Measurements from ENCODE around the gene TRIM49D2.
"Not testable (repeated sequence)": the region's sequence is repeated elsewhere in the genome, so short reads cannot be mapped to it uniquely, and the experiment has no call there.

TRIM49D2 gene, protein sequence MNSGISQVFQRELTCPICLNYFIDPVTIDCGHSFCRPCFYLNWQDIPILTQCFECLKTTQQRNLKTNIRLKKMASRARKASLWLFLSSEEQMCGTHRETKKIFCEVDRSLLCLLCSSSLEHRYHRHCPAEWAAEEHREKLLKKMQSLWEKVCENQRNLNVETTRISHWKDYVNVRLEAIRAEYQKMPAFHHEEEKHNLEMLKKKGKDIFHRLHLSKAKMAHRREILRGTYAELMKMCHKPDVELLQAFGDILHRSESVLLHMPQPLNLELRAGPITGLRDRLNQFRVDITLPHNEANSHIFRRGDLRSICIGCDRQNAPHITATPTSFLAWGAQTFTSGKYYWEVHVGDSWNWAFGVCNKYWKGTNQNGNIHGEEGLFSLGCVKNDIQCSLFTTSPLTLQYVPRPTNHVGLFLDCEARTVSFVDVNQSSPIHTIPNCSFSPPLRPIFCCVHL
- long read RNA-seq, donor 1, result 0 reads
- long read RNA-seq, donor 2, result 0 reads
- long read RNA-seq, donor 3, result 0 reads
- long read RNA-seq, donor 4, result 0 reads
- long read RNA-seq, donor 5, result 0 reads
- long read RNA-seq, donor 6, result 0 reads
- long read RNA-seq, donor 7, result 0 reads
- long read RNA-seq, donor 8, result 0 reads

DNA sequence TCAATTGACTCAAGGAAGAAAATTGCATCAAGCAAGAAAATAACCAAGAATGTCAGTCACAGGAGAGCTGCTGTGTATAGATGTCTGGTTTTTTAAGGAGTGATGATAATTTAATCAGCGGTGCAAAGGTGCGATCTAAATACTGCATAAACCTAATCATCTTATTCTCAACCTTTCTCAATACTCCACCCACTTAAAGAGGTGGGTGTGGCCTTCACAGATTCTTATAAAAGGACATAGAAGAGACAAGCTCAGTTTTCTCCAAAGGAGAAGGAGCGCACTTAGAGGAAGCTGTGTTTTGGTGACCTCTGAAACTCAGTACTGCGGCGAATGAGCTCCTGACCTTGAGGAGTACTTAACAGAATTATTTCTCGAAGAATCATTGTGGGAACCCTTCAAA is at the start of gene TRIM49D2:
TSS of gene TRIM49D2 (plus strand) at position 301 of the 400 bp plus-strand sequence. CDS start 2,698 bp downstream, outside the sequence.
- DNase-seq, result not testable (repeated sequence)

DNA sequence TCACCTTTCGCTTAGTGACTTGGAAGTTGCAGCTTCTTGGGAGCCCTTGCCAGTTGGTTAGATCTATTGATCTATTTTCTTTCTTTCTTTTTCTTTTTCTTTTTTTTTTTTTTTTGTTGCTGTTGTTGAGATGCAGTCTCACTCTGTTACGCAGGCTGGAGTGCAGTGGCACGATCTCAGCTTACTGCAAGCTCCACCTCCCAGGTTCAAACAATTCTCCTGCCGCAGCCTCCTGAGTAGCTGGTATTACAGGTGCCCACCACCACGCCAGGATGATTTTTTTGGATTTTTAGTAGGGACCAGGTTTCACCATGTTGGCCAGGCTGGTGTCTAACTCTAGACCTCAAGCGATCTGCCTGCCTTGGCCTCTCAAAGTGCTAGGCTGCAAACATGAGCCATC is 46.4 kb upstream of the TRIM49D2 start:
- not testable (repeated sequence) for DNase-seq

DNA sequence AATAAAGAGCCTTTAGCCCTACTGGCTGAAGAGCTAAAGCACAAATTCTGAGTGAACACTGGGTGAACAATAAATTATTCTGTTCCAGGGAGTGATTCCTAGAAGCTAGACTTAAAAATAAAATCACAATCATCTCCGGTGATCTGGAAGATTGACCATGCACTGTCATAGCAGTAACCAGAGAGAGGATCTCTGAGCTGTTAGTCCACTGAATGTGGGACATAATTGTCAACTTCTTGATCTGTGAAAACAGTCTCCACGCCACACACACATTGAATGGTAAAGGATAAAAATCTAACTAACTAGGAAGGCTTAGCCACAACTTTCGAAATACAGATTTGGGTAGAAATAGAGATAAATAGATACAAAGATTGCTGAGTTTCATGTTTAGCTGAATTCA is 30.6 kb upstream of the TRIM49D2 start:
- DNase-seq, result not testable (repeated sequence)

DNA sequence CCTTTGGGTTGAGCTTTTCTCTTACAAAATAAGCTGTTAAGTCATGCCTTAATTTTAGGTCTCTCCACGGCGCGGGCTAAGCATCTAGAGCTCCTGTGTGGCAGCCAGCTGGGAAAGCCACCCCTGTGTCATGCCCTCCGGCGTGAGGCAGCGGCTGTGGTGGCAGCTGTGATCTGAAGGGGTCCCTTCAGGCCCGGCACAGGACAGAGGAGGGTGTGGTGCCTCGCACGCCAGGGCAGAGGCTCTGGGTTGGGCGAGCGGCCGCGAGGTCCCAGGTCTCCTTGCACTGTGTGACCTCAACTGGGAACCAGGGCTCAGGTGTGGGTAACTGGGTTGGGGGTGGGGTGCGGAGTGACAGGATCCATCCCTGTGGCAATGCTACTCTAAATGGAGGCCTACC is 23.1 kb upstream of the TRIM49D2 start:
- not testable (repeated sequence) for DNase-seq

DNA sequence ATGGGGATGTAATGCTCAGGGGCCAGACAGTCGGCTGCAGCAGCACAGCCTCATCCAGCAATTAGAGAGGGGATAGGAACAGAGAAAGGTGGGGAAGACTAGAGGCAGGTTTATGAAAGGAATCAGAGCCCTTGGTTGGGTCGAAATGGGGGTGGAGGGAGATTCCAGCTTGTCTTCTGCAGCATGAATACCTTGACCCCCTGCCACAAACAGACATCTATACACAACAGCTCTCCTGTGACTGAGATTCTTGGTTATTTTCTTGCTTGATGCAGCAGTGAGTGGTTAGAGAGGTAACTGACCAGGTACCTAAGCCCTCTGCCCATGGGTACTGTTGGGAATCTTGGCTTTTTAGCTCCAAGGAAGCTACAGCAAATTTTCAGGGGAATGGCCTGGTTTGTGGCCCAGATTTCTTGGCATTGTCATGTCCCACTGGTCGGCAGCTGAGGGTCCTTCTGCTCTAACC is 1.6 kb upstream of the TRIM49D2 start, which contains the start of gene TRIM49D1:
TSS of gene TRIM49D1 (minus strand) at position 51 of the 466 bp plus-strand sequence. CDS start 4,535 bp downstream, outside the sequence.
- no peak for DNase-seq

DNA sequence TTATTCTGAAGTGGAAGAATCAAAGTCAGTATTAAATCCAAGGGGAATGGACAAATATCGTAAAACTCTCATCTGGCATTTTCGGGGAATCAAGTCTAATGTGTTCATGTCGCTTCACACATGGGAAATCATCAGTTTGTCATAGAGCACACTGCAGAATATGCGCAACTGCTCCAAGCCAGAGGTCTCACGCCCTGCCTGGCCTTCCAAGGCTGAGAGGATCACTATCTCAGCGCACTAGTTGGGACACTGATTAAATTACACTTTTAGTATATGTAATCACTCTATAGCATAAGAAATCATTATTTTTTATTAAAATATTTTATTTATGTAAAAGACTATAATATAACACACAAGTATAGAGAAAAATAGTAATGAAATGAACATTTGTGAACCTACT is 37.0 kb downstream of the TRIM49D2 start:
- not testable (repeated sequence) for DNase-seq

DNA sequence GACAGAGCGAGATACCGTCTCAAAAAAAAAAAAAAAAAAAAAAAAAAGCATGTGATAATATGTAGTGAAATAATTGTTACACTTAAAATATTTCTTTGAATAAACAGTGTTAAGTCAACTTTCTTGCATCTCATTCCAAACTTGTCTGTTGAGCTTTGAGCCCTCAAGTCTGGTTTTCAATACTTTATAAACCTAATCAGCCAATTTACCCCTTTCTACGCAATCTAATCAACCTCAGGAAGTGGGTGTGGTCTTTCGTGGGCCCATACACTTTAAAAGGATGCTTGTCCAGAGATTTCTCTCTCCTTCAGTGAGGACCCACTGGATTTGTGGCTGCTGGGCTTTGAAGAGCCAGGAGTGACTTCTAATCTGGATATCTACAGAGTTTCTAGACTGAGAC is 41.9 kb downstream of the TRIM49D2 start, which contains the start of gene TRIM64:
TSS of gene TRIM64 (plus strand) at position 301 of the 400 bp plus-strand sequence. CDS start 2,467 bp downstream, outside the sequence.
- not testable (repeated sequence) for DNase-seq

All from right kidney (tissue), 9 donors.